ENCODE measurements around the gene USO1. TPM values are rescaled to one million over a fixed set of nuclear protein-coding genes. Genes with fewer than 3 reads are reported as not detected.

USO1 gene
- total and polyA plus RNA-seq, 2 of the 13 experiments (the other 11 are each of a cell fraction or from before 2014, with no cell fraction given), result 52.2 to 87.7 TPM

- TF ChIP-seq GLI4 (CRISPR knock-in tag; IDR thresholded peaks at IDR 0.05; ENCODE audit: borderline replicate concordance), result no peak
- TF ChIP-seq ZBTB42 (CRISPR knock-in tag; IDR thresholded peaks at IDR 0.05), result no peak
- no peak for TF ChIP-seq ADNP (CRISPR knock-in tag; IDR thresholded peaks at IDR 0.05)
- TF ChIP-seq SIX1 (CRISPR knock-in tag; IDR thresholded peaks at IDR 0.05; ENCODE audit: borderline replicate concordance), result no peak
- no peak for TF ChIP-seq NFKB2 (CRISPR knock-in tag; IDR thresholded peaks at IDR 0.05; ENCODE audit: borderline replicate concordance)
- no peak; the same call in 1 of the 2 replicates for TF ChIP-seq ZNF121 (CRISPR knock-in tag; IDR thresholded peaks at IDR 0.05)
- TF ChIP-seq TBP (CRISPR knock-in tag; IDR thresholded peaks at IDR 0.05), result no peak
- TF ChIP-seq TP53 (CRISPR knock-in tag; conservative IDR thresholded peaks at IDR 0.05), result no peak
- TF ChIP-seq GRHL1 (CRISPR knock-in tag; conservative IDR thresholded peaks at IDR 0.05), result no peak
- TF ChIP-seq ZNF713 (CRISPR knock-in tag; IDR thresholded peaks at IDR 0.05), result no peak
- TF ChIP-seq ZBTB38 (CRISPR knock-in tag; IDR thresholded peaks at IDR 0.05), result no peak; the same call in 1 of the 2 replicates
- no peak; the same call in 1 of the 2 replicates for TF ChIP-seq DR1 (CRISPR knock-in tag; IDR thresholded peaks at IDR 0.05)
- no peak for TF ChIP-seq NFAT5 (CRISPR knock-in tag; IDR thresholded peaks at IDR 0.05)
- 0 out of 2 replicates have a peak, but pooled peaks have one; percentile 20 for TF ChIP-seq E2F5 (CRISPR knock-in tag; conservative IDR thresholded peaks at IDR 0.05)
- no peak for TF ChIP-seq MIER2 (CRISPR knock-in tag; IDR thresholded peaks at IDR 0.05)
- no peak for TF ChIP-seq WIZ (CRISPR knock-in tag; IDR thresholded peaks at IDR 0.05)
- TF ChIP-seq DMAP1 (CRISPR knock-in tag; IDR thresholded peaks at IDR 0.05), result no peak
- TF ChIP-seq NBN (conservative IDR thresholded peaks at IDR 0.05), result no peak
- TF ChIP-seq ZNF367 (CRISPR knock-in tag; IDR thresholded peaks at IDR 0.05; ENCODE audit: borderline replicate concordance), result no peak
- TF ChIP-seq ZFP62 (CRISPR knock-in tag; IDR thresholded peaks at IDR 0.05), result no peak
- TF ChIP-seq HOXD1 (CRISPR knock-in tag; IDR thresholded peaks at IDR 0.05), result no peak
Observed at GRCh38 chr4:75724867-75725724, 719 bp downstream of the USO1 start (continued).
